PFSK-1 (cell line): Measurements from ENCODE around the gene ADPRHL1.

Source experiments
- FOXP2 ChIP-seq: optimal IDR thresholded peaks from 2 replicates; pipeline ENCODE3; 2011; ENCODE audit warnings: borderline replicate concordance, control low read depth, inconsistent platforms; ENCODE audit not compliant: insufficient read depth; ENCODE audit errors: extremely low read length, extremely low read depth
- POLR2AphosphoS5 ChIP-seq: IDR thresholded peaks from 2 replicates; pipeline ENCODE4 v1.6.1; 2012; ENCODE audit warnings: low read depth, mild to moderate bottlenecking, control low read depth, low read length, moderate library complexity
- SIN3A ChIP-seq: IDR thresholded peaks from 2 replicates; pipeline ENCODE4 v1.6.1; 2012; ENCODE audit warnings: mild to moderate bottlenecking, low read length, moderate library complexity, borderline replicate concordance; ENCODE audit not compliant: insufficient read depth
- TAF1 ChIP-seq: IDR thresholded peaks from 2 replicates; pipeline ENCODE4 v1.6.1; 2012; ENCODE audit warnings: low read length, control low read depth, borderline replicate concordance; ENCODE audit not compliant: insufficient read depth
- TF ChIP-seq, protein P1 (sequence below), 2 experiments: IDR thresholded peaks; 2 replicates each; pipeline versions ENCODE4 v1.6.1 to v1.8.0; 2011 to 2012; ENCODE audit warnings: low read depth in 2 of 2, low read length in 2 of 2, control low read depth in 1 of 2, inconsistent platforms in 1 of 2, mild to moderate bottlenecking in 1 of 2, moderate library complexity in 1 of 2; ENCODE audit not compliant: insufficient read depth in 1 of 2

Gene ADPRHL1

DNA sequence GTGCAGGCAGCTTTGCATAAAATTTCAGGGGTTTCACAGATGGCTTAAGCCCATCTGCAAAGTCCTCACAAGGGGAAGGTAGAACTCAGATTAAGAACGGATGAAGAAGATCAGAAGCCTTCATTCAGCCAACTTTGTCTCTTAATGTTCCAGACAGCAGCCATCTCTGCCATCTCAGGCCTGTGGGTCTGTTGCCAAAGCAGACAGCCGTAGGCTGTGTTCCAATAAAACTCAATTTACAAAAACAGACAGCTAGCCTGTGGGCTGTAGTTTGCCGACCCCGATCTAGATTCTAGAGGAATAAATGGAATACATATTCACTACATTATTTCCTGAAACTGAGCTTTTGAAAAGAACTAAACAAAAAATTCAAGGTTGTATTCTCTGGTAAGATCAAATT is 33.4 kb upstream of the ADPRHL1 start:
- TF ChIP-seq FOXP2 (no peak), POLR2AphosphoS5 (no peak)

DNA sequence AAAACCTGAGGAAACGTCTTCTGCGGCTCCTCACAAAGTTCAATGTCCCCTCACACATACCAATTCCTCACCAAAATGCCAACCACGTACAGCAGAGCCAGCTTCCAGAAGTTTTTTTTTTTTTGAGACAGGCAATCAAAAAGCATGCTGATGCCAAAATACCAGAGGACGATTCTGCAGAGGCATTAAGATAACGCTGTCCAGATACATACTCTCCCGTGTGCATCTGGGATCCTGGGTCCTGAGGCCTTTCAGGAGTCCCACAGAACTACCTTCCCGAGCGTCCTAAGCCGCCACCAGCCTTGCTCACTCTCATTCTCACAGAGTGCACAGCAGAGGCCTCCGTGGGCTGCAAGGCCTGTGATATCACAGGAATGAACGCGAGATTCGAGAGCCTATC is 32.3 kb upstream of the ADPRHL1 start:
- TF ChIP-seq, protein P1, sequence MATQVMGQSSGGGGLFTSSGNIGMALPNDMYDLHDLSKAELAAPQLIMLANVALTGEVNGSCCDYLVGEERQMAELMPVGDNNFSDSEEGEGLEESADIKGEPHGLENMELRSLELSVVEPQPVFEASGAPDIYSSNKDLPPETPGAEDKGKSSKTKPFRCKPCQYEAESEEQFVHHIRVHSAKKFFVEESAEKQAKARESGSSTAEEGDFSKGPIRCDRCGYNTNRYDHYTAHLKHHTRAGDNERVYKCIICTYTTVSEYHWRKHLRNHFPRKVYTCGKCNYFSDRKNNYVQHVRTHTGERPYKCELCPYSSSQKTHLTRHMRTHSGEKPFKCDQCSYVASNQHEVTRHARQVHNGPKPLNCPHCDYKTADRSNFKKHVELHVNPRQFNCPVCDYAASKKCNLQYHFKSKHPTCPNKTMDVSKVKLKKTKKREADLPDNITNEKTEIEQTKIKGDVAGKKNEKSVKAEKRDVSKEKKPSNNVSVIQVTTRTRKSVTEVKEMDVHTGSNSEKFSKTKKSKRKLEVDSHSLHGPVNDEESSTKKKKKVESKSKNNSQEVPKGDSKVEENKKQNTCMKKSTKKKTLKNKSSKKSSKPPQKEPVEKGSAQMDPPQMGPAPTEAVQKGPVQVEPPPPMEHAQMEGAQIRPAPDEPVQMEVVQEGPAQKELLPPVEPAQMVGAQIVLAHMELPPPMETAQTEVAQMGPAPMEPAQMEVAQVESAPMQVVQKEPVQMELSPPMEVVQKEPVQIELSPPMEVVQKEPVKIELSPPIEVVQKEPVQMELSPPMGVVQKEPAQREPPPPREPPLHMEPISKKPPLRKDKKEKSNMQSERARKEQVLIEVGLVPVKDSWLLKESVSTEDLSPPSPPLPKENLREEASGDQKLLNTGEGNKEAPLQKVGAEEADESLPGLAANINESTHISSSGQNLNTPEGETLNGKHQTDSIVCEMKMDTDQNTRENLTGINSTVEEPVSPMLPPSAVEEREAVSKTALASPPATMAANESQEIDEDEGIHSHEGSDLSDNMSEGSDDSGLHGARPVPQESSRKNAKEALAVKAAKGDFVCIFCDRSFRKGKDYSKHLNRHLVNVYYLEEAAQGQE (IDR thresholded peaks at IDR 0.05; ENCODE audit: insufficient read depth in 1 of 2, low read depth in 2 of 2, low read length in 2 of 2), result no peak
- no peak for TF ChIP-seq FOXP2
- TF ChIP-seq TAF1, result no peak
- TF ChIP-seq POLR2AphosphoS5, result no peak
- TF ChIP-seq SIN3A, result no peak

GRCh38 chr13:113483504-113484293 is 30.4 kb upstream of the ADPRHL1 start:
- TF ChIP-seq POLR2AphosphoS5, result no peak
- TF ChIP-seq SIN3A, result no peak
- no peak for TF ChIP-seq TAF1
- TF ChIP-seq, protein P1 (IDR thresholded peaks at IDR 0.05; ENCODE audit: insufficient read depth in 1 of 2, low read depth in 2 of 2, low read length in 2 of 2), result no peak
- TF ChIP-seq FOXP2, result no peak

GRCh38 chr13:113483081-113483480 is 29.8 kb upstream of the ADPRHL1 start:
- no peak for TF ChIP-seq FOXP2

GRCh38 chr13:113479179-113479578 is 25.9 kb upstream of the ADPRHL1 start:
- TF ChIP-seq, protein P1 (IDR thresholded peaks at IDR 0.05; ENCODE audit: insufficient read depth in 1 of 2, low read depth in 2 of 2, low read length in 2 of 2), result no peak
- TF ChIP-seq POLR2AphosphoS5 (no peak), FOXP2 (no peak)

GRCh38 chr13:113477724-113478123 is 24.4 kb upstream of the ADPRHL1 start:
- TF ChIP-seq SIN3A (no peak), FOXP2 (no peak), POLR2AphosphoS5 (no peak), TAF1 (no peak)
- TF ChIP-seq, protein P1 (IDR thresholded peaks at IDR 0.05; ENCODE audit: insufficient read depth in 1 of 2, low read depth in 2 of 2, low read length in 2 of 2), result no peak
